Right ventricle myocardium inferior (tissue), 1 donor: Measurements from ENCODE around the gene NRXN3. TPM values are rescaled to one million over a fixed set of nuclear protein-coding genes. Genes with fewer than 3 reads are reported as not detected.

ENCODE experiments used
- ATAC-seq: fragments of 200-7000 bp; cut with Tn5 transposase; one replicate; pipeline ENCODE4 v1.9.1; 2020; ENCODE audit warnings: mild to moderate bottlenecking, moderate library complexity
- DNase-seq: peaks from one replicate; pipeline ENCODE4 v3.0.0; 2021; ENCODE audit errors: missing footprints
- intact Hi-C: fragments of 100-400 bp; cut with DNase I; formaldehyde crosslinking; loops from one replicate; pipeline ENCODE4 v1.11.0; 2022
- total RNA-seq: library from RNA; stranded (reverse); fragmentation: NEBNext Ultra II Directional; extraction: Animal tissue kit (Norgen Biotek cat#: 25700); gene quantifications from one replicate; pipeline ENCODE4 v1.2.1, GENCODE V29; 2021
- donor health status: DM: no; HTN: yes; CAD: no; lungs with severe emphysema.

Gene NRXN3
- total RNA-seq, 1 donor from 2014 or later: 1.4 TPM

GRCh38 chr14:79548836-79549235, 1378.7 kb downstream of the NRXN3 start:
- ATAC-seq (no peak), DNase-seq (no peak)
- intact Hi-C loops: no loop called here

- DNase-seq: no peak
- intact Hi-C loops: no loop called here
- no peak for ATAC-seq
These were observed 1379.3 kb downstream of the NRXN3 start for GRCh38 chr14:79549515-79549914.

GRCh38 chr14:79551523-79551922, 1381.3 kb downstream of the NRXN3 start:
- intact Hi-C loops: no loop called here

GRCh38 chr14:79552778-79553177, 1382.6 kb downstream of the NRXN3 start:
- no peak for DNase-seq
- intact Hi-C loops: no loop called here
- ATAC-seq: no peak

More at GRCh38 chr14:79551523-79551922, 1381.3 kb downstream of the NRXN3 start:
- DNase-seq (no peak), ATAC-seq (no peak)

GRCh38 chr14:79554816-79555215, 1384.6 kb downstream of the NRXN3 start:
- ATAC-seq: no peak
- no peak for DNase-seq
- intact Hi-C loops: no loop called here

- ATAC-seq (no peak), DNase-seq (no peak)
- intact Hi-C loops: no loop called here
These were observed 1385.3 kb downstream of the NRXN3 start for GRCh38 chr14:79555429-79555828.

- DNase-seq: no peak
- ATAC-seq: no peak
These were observed 1387.1 kb downstream of the NRXN3 start for GRCh38 chr14:79557309-79557708.

GRCh38 chr14:79562185-79562584, 1392.0 kb downstream of the NRXN3 start:
- DNase-seq: no peak
- intact Hi-C loops: no loop called here
- no peak for ATAC-seq

More at GRCh38 chr14:79557309-79557708, 1387.1 kb downstream of the NRXN3 start:
- intact Hi-C loops: no loop called here

GRCh38 chr14:79564371-79564770, 1394.2 kb downstream of the NRXN3 start:
- ATAC-seq: no peak
- no peak for DNase-seq
- intact Hi-C loops: no loop called here

- ATAC-seq (no peak), DNase-seq (no peak)
- intact Hi-C loops: no loop called here
These were observed 1397.1 kb downstream of the NRXN3 start for GRCh38 chr14:79567306-79567705.

GRCh38 chr14:79568594-79568993, 1398.4 kb downstream of the NRXN3 start:
- intact Hi-C loops: no loop called here
- ATAC-seq (no peak), DNase-seq (no peak)

- no peak for DNase-seq
- intact Hi-C loops: no loop called here
- no peak for ATAC-seq
These were observed 1398.9 kb downstream of the NRXN3 start for GRCh38 chr14:79569072-79569471.

GRCh38 chr14:79570648-79571047, 1400.5 kb downstream of the NRXN3 start:
- no peak for ATAC-seq
- intact Hi-C loops: no loop called here
- DNase-seq: no peak

GRCh38 chr14:79571366-79571765, 1401.2 kb downstream of the NRXN3 start:
- intact Hi-C loops: no loop called here
- no peak for ATAC-seq
- no peak for DNase-seq

GRCh38 chr14:79573486-79573885, 1403.3 kb downstream of the NRXN3 start:
- ATAC-seq: no peak
- DNase-seq: no peak
- intact Hi-C loops: no loop called here

- intact Hi-C loops: no loop called here
- no peak for ATAC-seq
- DNase-seq: no peak
These were observed 1404.9 kb downstream of the NRXN3 start for GRCh38 chr14:79575032-79575431.

GRCh38 chr14:79576424-79576823, 1406.3 kb downstream of the NRXN3 start:
- ATAC-seq (no peak), DNase-seq (no peak)
- intact Hi-C loops: no loop called here

- DNase-seq: no peak
- intact Hi-C loops: no loop called here
- no peak for ATAC-seq
These were observed 1408.3 kb downstream of the NRXN3 start for GRCh38 chr14:79578470-79578869.

- no peak for ATAC-seq
- DNase-seq: no peak
- intact Hi-C loops: no loop called here
These were observed 1410.2 kb downstream of the NRXN3 start for GRCh38 chr14:79580414-79580813.

- ATAC-seq: no peak
- intact Hi-C loops: no loop called here
- DNase-seq: no peak
These were observed 1410.7 kb downstream of the NRXN3 start for GRCh38 chr14:79580906-79581305.

- no peak for ATAC-seq
- DNase-seq: no peak
- intact Hi-C loops: no loop called here
These were observed 1411.9 kb downstream of the NRXN3 start for GRCh38 chr14:79581912-79582576.
